Measurements from ENCODE around the gene DPP6. TPM values are rescaled to one million over a fixed set of nuclear protein-coding genes. Genes with fewer than 3 reads are reported as not detected.

The DPP6 gene
- total RNA-seq, 1 donor from 2014 or later, result 1.2 TPM

DNA sequence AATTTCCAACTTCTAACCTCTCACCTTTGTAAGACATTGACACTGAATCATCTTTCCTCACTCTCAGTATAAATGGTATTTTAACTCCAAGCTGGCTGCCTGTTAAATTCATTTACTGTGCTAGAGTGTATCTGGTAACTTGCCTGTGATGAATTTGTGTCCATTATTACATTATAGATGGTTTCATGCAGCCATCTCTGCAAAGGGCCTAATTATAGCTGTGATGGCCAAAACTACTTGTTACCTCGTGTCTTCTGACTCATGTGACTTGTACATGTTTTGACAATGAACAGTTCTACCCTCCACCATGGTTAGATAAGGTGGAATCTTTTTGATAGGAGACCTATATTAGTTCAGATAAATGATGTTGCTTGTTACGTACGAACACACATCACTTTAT lies 558.7 kb downstream of the DPP6 start:
- no peak overlapping the region for H3K4me3 ChIP-seq (ENCODE audit: low read depth, low read length)
- no peak for TF ChIP-seq CTCF (conservative IDR thresholded peaks at IDR 0.05; ENCODE audit: low read depth, low read length)
- DNase-seq (ENCODE audit: low read depth), result no peak

- no peak overlapping the region for H3K4me3 ChIP-seq (ENCODE audit: low read depth, low read length)
- TF ChIP-seq CTCF (conservative IDR thresholded peaks at IDR 0.05; ENCODE audit: low read depth, low read length), result no peak
- DNase-seq (ENCODE audit: low read depth), result no peak
Observed at GRCh38 chr7:154613811-154614210, 561.6 kb downstream of the DPP6 start.

GRCh38 chr7:154620141-154620755 lies 568.0 kb downstream of the DPP6 start:
- no peak for DNase-seq (ENCODE audit: low read depth)
- no peak overlapping the region for H3K4me3 ChIP-seq (ENCODE audit: low read depth, low read length)
- no peak for TF ChIP-seq CTCF (conservative IDR thresholded peaks at IDR 0.05; ENCODE audit: low read depth, low read length)

- H3K4me3 ChIP-seq (ENCODE audit: low read depth, low read length), result no peak overlapping the region
- DNase-seq (ENCODE audit: low read depth), result no peak
- no peak for TF ChIP-seq CTCF (conservative IDR thresholded peaks at IDR 0.05; ENCODE audit: low read depth, low read length)
Observed at GRCh38 chr7:154623399-154623798, 571.2 kb downstream of the DPP6 start.

GRCh38 chr7:154627646-154628290 lies 575.6 kb downstream of the DPP6 start:
- DNase-seq (ENCODE audit: low read depth), result no peak
- no peak overlapping the region for H3K4me3 ChIP-seq (ENCODE audit: low read depth, low read length)
- no peak for TF ChIP-seq CTCF (conservative IDR thresholded peaks at IDR 0.05; ENCODE audit: low read depth, low read length)

DNA sequence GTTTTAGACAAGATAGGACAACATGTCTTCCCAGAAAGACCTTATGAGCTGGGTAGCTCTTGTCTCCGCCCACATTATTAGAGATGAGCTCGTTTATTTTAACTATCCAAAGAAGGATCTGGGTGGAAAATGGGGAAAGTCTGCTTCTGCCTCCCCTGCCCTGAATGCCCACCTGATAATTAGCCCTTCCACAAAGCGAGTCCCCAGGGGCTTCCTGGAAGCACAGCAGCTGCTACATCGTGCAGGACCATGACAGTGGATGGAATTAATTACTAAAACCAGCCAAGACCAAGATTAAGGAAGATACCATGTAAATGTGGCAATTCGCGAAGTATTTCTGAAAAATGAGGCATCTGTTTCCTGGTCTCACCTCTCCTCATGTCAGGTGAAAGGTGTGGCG lies 576.4 kb downstream of the DPP6 start:
- DNase-seq (ENCODE audit: low read depth), result no peak
- no peak for TF ChIP-seq CTCF (conservative IDR thresholded peaks at IDR 0.05; ENCODE audit: low read depth, low read length)
- no peak overlapping the region for H3K4me3 ChIP-seq (ENCODE audit: low read depth, low read length)

GRCh38 chr7:154631162-154631561 lies 579.0 kb downstream of the DPP6 start:
- DNase-seq (ENCODE audit: low read depth), result no peak

More at GRCh38 chr7:154631162-154631561, 579.0 kb downstream of the DPP6 start:
- H3K4me3 ChIP-seq (ENCODE audit: low read depth, low read length), result no peak overlapping the region
- TF ChIP-seq CTCF (conservative IDR thresholded peaks at IDR 0.05; ENCODE audit: low read depth, low read length), result no peak
